GM12873 (cell line): Measurements from ENCODE around the gene SMYD3.

Experiments
- TF ChIP-seq, protein P1 (sequence below): IDR thresholded peaks from 2 replicates; pipeline ENCODE4 v1.5.1; 2012; ENCODE audit warnings: low read depth, mild to moderate bottlenecking, moderate library complexity, low read length, control low read depth; ENCODE audit not compliant: insufficient read depth; ENCODE audit errors: missing control alignments

Gene SMYD3

DNA sequence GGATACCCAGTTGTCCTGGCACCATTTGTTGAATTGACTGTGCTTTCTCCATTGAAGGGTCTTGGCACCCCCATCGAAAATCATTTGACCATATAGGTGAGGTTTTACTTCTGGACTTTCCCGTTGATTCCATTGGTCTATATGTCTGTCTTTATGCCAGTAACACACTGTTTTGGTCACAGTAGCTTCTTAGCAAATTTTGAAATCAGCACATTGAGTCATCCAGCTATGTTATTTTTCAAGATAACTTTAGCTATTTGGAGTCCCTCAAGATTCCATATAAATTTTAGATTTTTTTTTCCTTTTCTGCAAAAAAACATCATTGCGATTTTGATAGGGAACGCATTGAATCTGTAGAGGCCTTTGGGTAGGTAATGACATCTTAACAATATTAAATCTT is 235.6 kb downstream of the SMYD3 start:
- TF ChIP-seq, protein P1, sequence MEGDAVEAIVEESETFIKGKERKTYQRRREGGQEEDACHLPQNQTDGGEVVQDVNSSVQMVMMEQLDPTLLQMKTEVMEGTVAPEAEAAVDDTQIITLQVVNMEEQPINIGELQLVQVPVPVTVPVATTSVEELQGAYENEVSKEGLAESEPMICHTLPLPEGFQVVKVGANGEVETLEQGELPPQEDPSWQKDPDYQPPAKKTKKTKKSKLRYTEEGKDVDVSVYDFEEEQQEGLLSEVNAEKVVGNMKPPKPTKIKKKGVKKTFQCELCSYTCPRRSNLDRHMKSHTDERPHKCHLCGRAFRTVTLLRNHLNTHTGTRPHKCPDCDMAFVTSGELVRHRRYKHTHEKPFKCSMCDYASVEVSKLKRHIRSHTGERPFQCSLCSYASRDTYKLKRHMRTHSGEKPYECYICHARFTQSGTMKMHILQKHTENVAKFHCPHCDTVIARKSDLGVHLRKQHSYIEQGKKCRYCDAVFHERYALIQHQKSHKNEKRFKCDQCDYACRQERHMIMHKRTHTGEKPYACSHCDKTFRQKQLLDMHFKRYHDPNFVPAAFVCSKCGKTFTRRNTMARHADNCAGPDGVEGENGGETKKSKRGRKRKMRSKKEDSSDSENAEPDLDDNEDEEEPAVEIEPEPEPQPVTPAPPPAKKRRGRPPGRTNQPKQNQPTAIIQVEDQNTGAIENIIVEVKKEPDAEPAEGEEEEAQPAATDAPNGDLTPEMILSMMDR = no peak

DNA sequence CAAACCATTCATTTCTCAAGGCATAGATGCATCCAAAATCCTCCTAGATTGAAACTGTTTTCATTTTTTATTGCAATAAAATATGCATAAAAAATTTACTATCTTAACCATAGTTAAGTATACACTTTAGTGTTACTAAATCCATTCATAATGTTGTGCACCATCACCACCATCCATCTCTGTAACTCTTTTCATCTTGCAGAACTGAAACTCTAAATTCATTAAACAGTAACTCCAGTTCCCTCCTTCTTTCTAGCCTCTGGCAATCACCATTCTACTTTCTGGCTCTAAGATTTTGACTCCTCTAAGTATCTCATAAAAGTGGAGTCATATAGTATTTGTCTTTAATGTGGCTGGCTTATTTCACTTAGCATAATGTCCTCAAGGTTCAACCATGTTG is 236.8 kb downstream of the SMYD3 start:
- TF ChIP-seq, protein P1 = no peak

DNA sequence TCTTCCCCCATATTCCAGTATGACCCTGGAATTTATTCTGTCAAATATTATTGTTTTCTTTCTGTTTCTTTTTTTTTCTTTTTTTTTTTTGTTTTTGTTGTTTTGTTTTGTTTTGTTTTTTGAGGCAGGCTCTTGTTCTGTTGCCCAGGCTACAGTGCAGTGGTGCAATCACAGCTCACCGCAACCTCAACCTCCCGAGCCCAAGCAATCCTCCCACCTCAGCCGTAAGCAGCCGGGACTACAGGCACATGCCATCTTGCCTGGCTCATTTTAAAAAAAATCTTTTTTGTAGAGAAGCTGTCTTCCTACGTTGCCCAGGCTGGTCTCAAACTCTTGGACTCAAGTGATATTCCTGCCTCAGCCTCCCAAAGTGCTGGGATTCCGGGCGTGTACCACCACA is 237.6 kb downstream of the SMYD3 start:
- TF ChIP-seq, protein P1 = no peak

DNA sequence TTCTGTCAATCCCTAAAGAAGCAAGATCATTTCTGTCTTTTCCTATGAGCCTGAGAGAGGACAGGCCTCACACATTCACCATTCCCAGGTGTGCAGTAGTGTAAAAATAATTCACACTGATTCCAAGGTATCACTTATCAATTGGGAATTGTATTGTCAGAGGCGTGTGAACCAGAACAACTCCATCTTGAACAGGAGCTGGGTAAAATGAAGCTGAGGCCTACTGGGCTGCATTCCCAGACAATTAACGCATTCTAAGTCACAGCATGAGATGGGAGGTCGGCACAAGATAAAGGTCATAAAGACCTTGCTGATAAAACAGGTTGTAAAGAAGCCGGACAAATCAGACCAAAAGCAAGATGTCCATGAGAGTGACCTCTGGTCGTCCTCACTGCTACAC is 239.2 kb downstream of the SMYD3 start:
- TF ChIP-seq, protein P1 = no peak

DNA sequence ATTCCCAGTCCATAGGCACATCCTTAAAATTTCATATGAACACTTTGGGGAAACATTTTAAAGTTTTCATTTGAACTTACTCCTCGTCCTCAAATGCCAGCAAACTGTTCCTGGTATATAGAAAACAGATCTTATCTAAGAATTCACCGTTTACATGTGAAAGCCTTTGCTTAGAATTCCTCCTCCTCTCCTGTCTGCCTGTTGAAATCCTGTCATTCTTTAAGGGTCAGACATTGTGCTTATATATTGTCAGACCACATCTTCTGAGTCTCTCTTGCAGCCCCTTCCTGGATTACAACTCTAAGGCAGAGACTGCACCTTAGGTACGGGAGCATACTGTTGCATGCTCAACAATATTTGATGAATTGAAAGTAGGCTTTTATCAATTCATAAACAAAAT is 239.7 kb downstream of the SMYD3 start:
- TF ChIP-seq, protein P1 = no peak

DNA sequence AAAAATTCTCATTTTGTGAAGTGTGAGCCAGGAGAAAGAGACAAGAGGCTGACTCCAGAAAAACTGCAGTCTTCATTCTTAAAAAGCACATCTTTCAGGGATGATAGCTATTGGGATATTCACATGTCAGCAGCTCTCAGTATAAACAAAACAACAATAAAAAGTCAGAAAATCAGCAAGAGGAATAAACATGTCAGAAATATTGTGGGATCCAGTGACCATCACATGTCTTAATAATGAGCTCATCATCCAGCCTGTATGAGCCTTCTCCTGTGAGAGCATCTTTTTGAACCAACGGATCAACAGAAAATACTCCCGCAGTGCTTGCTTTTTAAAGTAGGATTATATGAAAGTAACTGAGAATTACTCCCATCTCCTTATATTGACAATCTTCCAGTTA is 241.6 kb downstream of the SMYD3 start:
- TF ChIP-seq, protein P1 = no peak

DNA sequence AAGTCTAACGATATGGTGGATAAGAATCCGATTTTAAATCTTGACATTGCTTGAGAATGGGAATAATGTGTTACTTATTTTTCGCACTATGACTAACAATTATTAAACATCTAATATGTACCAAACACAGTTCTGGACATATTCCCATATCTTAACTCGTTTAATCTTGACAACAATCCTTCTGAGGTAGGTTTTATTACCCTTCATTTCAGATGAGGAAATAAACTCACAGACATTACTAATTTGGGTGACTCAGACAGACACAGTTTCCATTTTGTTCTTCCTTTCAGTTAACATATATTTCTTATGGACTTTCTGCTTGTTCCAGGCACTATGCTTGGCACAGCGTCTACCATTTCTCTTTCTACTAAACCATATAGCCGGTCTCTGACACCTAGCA is 244.8 kb downstream of the SMYD3 start:
- TF ChIP-seq, protein P1 = no peak

DNA sequence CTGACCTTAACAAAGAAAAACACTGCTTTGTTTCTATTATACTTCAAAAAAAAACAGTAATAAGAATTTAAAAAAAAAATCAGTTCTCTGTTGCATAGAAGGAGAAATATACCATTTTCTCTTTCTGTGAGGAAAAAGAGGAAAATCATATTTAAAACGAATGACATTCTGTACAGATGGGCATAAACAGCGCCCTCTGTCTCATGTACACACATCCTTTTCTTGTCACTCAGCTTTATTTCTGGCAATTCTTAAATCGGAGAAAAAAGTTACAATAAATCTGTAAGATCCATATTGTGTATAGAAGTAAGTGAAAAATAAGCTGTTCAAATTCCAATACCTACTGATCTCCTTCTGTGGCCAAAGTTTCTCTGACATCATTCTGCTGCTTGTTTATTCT is 245.4 kb downstream of the SMYD3 start:
- TF ChIP-seq, protein P1 = no peak
